ENCODE data around the gene C20orf144. TPM values are rescaled to one million over a fixed set of nuclear protein-coding genes. Genes with fewer than 3 reads are reported as not detected.

Gene C20orf144
- not detected for total RNA-seq

GRCh38 chr20:33662172-33662571 lies at the start of gene C20orf144:
Gene C20orf144, plus strand, starts transcription at chr20:33662327. Its CDS starts 19 bp downstream, at chr20:33662346.
- no peaks in the 10 kb centered on the region for H3K27me3 ChIP-seq
- peaks cover 30 to 31% of the 10 kb centered on the region in 2 donors for H3K36me3 ChIP-seq
- H3K4me1 ChIP-seq, result peaks cover 5 to 21% of the 10 kb centered on the region in 2 donors
- H3K9me3 ChIP-seq, result no peaks in the 10 kb centered on the region
- H3K27ac ChIP-seq, result peak within 1 kb of the TSS; percentile 96
- intact Hi-C loops (cut with DNase I), result no loop called here
- TF ChIP-seq, protein P1, sequence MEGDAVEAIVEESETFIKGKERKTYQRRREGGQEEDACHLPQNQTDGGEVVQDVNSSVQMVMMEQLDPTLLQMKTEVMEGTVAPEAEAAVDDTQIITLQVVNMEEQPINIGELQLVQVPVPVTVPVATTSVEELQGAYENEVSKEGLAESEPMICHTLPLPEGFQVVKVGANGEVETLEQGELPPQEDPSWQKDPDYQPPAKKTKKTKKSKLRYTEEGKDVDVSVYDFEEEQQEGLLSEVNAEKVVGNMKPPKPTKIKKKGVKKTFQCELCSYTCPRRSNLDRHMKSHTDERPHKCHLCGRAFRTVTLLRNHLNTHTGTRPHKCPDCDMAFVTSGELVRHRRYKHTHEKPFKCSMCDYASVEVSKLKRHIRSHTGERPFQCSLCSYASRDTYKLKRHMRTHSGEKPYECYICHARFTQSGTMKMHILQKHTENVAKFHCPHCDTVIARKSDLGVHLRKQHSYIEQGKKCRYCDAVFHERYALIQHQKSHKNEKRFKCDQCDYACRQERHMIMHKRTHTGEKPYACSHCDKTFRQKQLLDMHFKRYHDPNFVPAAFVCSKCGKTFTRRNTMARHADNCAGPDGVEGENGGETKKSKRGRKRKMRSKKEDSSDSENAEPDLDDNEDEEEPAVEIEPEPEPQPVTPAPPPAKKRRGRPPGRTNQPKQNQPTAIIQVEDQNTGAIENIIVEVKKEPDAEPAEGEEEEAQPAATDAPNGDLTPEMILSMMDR (IDR thresholded peaks at IDR 0.05), result no peak
- no peak for DNase-seq (ENCODE audit: low spot score in 2 of 2)
- H3K4me3 ChIP-seq, result peak within 1 kb of the TSS; percentile 81 to 89

DNA sequence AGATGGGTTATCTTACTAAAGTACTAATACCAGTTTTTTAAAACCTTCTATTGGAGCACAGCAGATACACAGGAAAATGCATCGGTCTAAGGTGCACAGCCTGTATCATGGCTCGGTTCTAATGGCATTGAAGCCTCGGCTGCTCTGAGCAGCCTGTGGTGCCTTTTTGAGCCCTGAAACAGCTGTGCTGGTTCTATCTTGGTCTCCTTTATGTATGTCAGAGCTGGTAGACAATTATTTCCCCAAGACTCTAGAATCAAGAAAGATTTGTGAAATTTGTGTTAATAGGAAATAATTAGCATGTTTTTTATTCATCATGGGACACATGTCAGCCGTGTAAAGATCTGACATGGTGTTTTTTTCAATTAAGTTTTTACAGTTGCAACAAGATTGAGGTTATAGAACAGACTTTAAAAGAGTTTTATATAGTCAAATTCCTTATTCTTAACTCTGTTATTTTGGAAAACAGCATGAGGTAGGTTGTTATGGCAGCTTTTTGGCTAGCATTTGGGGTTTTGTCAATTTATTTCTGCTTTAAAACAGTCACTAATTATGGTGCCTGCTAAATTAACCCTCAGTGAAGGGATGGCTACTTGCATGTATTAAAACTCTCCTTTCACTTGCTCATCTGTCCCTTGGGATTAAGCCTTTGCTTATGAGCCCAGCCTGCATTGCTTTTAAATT lies 40.3 kb upstream of the C20orf144 start:
- TF ChIP-seq, protein P1 (IDR thresholded peaks at IDR 0.05), result no peak
- H3K9me3 ChIP-seq, result no peaks in the 10 kb centered on the region
- no peaks in the 10 kb centered on the region for H3K27me3 ChIP-seq
- DNase-seq (ENCODE audit: low spot score in 2 of 2), result no peak
- peaks cover 29 to 41% of the 10 kb centered on the region in 2 donors for H3K36me3 ChIP-seq
- H3K4me1 ChIP-seq, result no peaks in the 10 kb centered on the region
- intact Hi-C loops (cut with DNase I), result no loop called here
- H3K4me3 ChIP-seq, result no peak overlapping the region
- H3K27ac ChIP-seq, result no peak overlapping the region

- Histone ChIP-seq H3K27me3 (no peaks in the 10 kb centered on the region), H3K36me3 (peaks cover 31 to 48% of the 10 kb centered on the region in 2 donors), H3K4me1 (no peaks in the 10 kb centered on the region), H3K27ac (no peak overlapping the region), H3K4me3 (no peak overlapping the region), H3K9me3 (no peaks in the 10 kb centered on the region)
- TF ChIP-seq, protein P1 (IDR thresholded peaks at IDR 0.05), result no peak
- DNase-seq (ENCODE audit: low spot score in 2 of 2), result no peak
- intact Hi-C loops (cut with DNase I), result no loop called here
Observed at GRCh38 chr20:33622705-33623365, 39.3 kb upstream of the C20orf144 start.

DNA sequence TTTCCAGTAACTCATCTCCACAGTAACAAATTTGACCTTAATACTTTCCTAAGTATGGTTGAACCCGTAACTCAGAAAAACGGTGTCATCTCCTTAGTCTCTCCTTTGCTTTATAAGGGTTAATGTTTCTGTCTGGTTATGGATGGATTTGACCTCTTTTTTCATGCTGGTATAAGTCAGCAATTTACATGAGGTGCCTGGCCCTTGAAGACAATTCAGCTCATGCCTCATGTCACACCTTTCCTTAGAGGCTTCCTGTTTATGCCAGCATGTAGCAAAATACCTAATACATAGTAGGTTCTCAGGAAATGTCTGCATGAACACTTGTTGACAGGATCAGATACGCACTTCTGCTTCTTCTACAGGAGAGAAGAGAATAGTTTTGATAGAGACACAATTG lies 37.7 kb upstream of the C20orf144 start:
- no peak for DNase-seq (ENCODE audit: low spot score in 2 of 2)
- no peak overlapping the region for H3K27ac ChIP-seq
- TF ChIP-seq, protein P1 (IDR thresholded peaks at IDR 0.05), result no peak
- H3K27me3 ChIP-seq, result no peaks in the 10 kb centered on the region
- intact Hi-C loops (cut with DNase I), result no loop called here
- peaks cover 37 to 63% of the 10 kb centered on the region in 2 donors for H3K36me3 ChIP-seq
- H3K4me1 ChIP-seq, result no peaks in the 10 kb centered on the region
- H3K4me3 ChIP-seq, result no peak overlapping the region
- no peaks in the 10 kb centered on the region for H3K9me3 ChIP-seq

- H3K27me3 ChIP-seq, result no peaks in the 10 kb centered on the region
- DNase-seq (ENCODE audit: low spot score in 2 of 2), result no peak
- intact Hi-C loops (cut with DNase I), result no loop called here
- H3K36me3 ChIP-seq, result peaks cover 48 to 78% of the 10 kb centered on the region in 2 donors
- H3K4me1 ChIP-seq, result no peaks in the 10 kb centered on the region
- H3K4me3 ChIP-seq, result no peak overlapping the region
- no peak overlapping the region for H3K27ac ChIP-seq
- no peaks in the 10 kb centered on the region for H3K9me3 ChIP-seq
- TF ChIP-seq, protein P1 (IDR thresholded peaks at IDR 0.05), result no peak
Observed at GRCh38 chr20:33626190-33626589, 35.9 kb upstream of the C20orf144 start.
